A549 treated with RU486 at 1 μM for 4 hours (cell line): Measurements from ENCODE around the gene SATB2. TPM values are rescaled to one million over a fixed set of nuclear protein-coding genes. Genes with fewer than 3 reads are reported as not detected.

Experiments
- total RNA-seq: library from RNA; stranded (reverse); fragments of 200-300 nt; extraction: Qiagen RNA extraction; gene quantifications from 5 replicates; pipeline ENCODE4 v1.2.3, GENCODE V29; 2022; ENCODE audit warnings: low read depth

SATB2 gene
- total RNA-seq: 3.1 to 3.7 TPM (median 3.6 TPM) in 5 replicates

GRCh38 chr2:199457147-199458008 is at the start of gene SATB2:
TSS of gene SATB2 (minus strand) at chr2:199457939. CDS start at chr2:199456037, 1,902 bp downstream.

